GM21528 (cell line): ENCODE measurements around the gene SERP2.
"Not testable (repeated sequence)": the region's sequence is repeated elsewhere in the genome, so short reads cannot be mapped to it uniquely, and the experiment has no call there.

Experiments used
- ATAC-seq: cut with Tn5 transposase; IDR thresholded peaks from one replicate; pipeline ENCODE4 v1.9.1; 2021; ENCODE audit warnings: mild to moderate bottlenecking, moderate library complexity; ENCODE audit not compliant: unreplicated experiment, low FRiP score

The SERP2 gene

DNA sequence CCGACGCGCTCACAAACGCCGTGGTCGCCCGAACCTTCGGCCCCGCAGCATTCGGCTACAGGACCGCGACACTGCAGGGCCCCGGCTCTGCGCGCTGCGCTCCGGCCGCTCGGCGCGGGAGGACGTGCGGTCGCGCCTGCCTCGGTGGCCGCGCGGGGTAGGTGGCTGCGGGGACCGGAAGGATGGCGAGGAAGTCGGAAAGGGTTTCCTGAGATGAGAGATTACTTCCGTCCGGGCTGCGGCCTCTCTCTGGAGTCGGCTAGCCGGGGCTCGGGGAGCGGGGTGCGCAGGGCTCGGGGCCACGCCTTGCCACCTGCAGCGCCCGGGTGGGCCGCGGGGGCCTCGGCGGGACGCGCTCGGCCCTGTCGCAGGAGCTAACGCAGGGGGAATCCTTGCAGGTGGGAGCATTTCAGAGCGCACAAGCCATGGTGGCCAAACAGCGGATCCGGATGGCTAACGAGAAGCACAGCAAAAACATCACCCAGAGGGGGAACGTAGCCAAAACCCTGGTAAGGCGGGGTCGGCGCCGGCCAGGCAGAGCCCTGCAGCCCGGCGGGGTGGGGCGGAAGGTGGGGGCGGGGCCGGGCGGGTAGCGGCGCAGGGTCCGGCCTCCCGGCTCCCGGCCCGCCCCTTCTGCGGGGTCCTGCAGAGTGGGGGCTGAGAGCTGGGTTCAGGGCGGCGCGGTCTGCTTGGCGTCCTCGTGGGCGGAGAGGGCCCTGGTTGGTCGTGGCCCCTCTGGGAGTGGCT is at the start of gene SERP2:
TSS of gene SERP2 (plus strand) at position 224 of the 747 bp plus-strand sequence. CDS start at position 426, 202 bp downstream.
- ATAC-seq, result no peak

- no peak for ATAC-seq
These were observed 46.7 kb upstream of the SERP2 start for GRCh38 chr13:44326961-44327360.

- ATAC-seq, result not testable (repeated sequence)
These were observed 44.6 kb upstream of the SERP2 start for GRCh38 chr13:44329041-44329440.

GRCh38 chr13:44329909-44330545 is 43.6 kb upstream of the SERP2 start:
- ATAC-seq, result no peak

DNA sequence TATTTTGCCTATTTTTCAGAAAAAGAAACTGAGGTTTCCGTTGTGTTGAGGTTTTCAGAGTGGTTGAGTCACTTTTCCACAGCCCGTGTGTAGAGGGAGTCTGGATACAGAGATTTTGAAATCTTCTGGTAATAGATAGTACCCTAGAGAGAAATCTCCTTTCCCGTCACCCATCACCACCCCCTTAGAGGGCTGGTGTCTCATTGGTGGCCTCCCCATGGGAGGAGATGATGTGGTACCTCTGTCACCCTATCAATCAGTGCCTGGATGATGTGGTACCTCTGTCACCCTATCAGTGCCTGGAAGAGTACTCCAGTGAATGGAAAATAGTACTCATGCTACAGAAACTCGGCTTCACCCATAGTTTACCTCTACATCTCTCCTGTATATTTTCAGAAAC is 42.2 kb upstream of the SERP2 start:
- ATAC-seq, result no peak

DNA sequence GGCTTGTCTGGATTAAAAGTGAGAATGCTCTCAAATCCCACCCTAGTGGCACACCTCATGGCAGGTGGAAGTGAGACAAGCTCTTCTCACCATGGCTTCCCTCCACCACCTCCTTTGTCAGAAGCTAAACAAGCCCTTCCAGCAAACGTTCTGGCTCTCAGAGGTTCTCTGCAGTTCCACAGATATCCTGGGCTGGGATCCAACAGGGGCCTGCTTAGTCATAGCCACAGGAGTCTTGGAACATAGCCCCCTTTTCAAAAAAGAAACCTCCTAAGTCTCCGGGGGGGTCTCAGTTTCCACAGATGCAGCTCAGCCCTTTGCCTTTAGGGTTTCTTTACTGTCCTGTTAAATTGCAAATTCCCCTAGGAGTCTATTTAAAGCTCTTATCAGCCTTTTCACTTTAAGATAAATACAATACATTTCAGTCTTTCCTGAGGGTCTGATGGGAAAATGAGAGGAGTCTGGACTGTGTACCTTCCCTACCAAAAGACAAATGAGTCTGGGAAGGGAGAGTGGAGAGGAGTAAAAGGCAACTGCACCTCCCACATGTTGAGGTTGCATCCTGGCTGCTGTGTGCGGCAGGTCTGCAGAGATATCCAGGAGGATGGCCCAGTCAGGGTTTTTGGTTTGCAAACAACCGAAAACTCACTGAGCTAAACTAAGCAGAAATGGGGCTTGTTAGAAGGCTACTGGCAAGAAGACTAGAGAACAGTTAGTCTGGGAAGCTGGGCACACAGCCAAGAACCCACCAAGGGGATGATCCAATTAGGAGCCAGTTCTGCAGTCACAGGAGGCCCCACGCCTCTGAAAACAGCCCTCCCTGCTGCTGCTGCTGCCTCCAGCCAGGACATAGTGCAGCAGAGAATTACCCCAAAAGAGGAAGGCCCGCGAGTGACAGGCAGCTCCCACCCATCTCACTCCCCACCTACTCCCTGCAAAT is 41.4 kb upstream of the SERP2 start:
- no peak for ATAC-seq

- no peak for ATAC-seq
These were observed 39.5 kb upstream of the SERP2 start for GRCh38 chr13:44333950-44334655.

GRCh38 chr13:44334751-44335150 is 38.9 kb upstream of the SERP2 start:
- no peak for ATAC-seq

- no peak for ATAC-seq
These were observed 36.7 kb upstream of the SERP2 start for GRCh38 chr13:44336934-44337333.

DNA sequence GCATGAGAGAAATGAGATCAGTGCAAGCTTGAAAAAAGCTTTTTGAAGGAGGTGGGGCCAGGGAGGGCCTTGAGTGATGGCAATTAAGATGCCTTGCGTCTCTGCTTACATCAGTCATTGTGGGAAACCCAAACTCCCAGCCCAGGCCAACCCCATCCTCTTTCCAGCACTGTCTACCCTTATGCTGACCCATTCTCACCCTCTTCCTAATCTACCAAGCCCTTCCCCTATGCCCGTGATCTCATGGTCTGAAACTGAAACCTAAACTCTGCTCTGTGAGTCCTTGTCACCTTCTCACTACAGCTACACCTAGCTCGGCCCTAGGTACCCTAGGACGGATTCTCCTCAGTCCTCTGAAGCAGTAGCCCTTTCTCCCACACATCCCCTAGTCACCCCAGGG is 36.0 kb upstream of the SERP2 start:
- ATAC-seq, result no peak

DNA sequence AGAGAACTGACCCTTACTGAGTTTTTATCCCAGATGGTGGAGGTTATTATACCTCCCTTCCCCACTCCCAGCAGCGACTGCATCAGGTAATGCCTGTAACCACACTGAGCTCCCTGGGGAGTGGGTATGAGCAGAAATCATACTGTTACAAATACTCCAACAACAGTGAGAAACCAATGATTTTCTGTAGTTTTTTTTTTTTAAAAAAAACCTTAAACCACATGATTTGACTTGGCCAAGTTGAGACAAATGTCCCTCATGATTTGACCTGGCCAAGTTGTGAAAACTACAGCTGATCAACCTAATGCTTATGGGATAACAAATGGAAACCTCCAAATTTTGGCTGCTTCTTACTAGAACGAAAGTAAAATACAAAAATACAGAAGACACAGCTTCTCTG is 33.1 kb upstream of the SERP2 start:
- ATAC-seq, result no peak

GRCh38 chr13:44342741-44343140 is 30.9 kb upstream of the SERP2 start:
- no peak for ATAC-seq

DNA sequence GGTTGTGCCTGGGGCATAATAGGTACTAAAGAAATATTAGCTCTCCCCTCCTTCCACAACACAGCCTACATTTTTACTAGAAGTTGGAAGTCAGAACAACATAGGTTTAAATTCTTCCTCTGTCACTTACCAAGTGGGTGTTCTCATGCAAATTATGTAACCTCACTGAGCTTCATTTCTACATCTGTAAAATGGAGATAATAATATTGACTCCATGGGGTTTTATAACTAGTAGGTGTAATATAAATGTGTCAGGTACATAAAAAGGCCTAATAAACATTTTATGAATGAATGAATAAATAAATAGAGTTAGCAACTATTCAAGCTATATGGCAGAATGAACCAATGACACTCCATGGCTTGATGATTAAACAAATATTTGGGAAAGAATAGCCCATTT is 27.1 kb upstream of the SERP2 start:
- no peak for ATAC-seq

DNA sequence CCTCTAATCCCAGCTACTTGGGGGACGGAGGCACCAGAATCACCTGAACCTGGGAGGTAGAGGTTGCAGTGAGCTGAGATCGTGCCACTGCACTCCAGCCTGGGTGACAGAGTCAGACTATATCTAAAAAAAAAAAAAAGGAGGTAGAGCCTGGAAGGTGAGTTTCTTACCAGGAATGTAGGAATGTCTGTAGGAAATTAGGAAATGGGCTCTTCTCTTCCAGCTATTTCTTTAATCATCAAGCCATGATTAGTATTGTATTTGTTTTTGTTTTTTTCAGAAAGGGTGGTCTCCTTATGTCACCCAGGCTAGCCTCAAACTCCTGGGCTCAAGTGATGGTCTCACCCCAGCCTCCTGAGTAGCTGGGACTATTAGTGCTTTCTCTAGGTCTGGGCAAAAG is 26.3 kb upstream of the SERP2 start:
- ATAC-seq, result no peak

DNA sequence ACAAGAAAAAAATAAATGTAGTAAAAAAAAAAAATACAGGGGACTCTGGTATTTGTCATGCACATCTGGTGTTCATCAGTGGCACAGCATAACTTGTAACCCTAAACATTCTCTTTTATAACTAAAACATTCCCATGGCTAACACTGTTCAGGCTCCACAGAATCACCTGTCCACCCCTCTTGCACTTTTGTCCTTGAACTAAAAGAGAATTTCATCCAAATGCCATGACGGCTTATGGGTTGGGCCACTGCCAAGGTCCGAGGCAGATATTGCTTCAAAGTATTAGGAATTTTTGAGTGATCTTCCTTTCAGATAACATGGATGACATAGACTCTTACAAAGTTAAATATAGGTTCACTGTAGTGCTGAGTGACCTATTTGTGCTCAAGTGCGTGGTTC is 25.7 kb upstream of the SERP2 start:
- no peak for ATAC-seq

DNA sequence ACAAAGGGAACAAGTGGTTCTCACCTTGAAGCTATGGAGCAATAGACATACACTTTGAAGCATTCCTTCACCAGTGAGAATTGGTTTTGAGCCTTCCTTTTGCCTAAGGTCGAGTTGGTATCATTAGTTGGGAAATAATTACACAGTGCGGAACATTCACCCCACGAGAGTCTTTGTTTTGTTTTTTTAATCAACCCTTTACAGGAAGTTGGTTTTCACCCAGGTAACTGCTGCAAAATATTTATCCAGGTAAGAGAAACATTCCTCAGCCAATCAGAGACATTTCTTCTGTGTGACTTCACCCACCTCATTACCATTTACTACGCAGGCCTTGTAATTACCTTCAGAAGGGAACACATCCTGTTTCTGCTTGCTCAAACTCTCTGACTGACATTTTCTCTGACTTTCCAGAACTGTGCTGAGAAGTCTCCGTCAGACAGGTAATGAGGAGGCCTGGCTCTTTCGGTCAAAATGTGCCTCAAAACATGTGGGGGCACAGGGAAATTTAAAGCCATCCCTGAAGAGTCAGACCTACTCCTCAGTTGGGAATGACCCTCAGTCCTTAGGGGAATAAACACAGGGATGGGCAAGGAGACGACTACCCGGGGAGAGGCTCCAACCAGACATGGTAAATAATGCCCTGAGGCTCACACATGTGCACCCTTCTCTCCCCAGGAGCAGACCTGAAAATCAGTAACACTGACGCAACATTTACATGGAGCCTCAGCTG is 22.7 kb upstream of the SERP2 start:
- ATAC-seq, result no peak

DNA sequence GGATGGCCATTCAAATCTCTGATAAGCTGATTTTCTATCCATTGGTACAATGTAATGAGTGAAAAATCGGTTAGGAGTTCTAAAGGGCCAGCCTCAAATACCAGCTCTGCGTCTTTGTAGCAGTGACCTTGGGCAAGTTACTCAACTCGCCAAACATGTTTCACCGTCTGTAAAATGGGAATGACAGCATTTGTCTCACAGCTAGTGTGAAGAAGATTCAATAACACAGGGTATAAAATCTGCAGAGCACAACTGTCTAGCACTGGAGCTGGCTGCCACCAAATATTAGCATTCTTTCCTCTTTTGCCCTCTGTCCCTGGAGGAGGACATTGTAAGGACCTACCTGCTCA is 22.1 kb upstream of the SERP2 start:
- ATAC-seq, result no peak

DNA sequence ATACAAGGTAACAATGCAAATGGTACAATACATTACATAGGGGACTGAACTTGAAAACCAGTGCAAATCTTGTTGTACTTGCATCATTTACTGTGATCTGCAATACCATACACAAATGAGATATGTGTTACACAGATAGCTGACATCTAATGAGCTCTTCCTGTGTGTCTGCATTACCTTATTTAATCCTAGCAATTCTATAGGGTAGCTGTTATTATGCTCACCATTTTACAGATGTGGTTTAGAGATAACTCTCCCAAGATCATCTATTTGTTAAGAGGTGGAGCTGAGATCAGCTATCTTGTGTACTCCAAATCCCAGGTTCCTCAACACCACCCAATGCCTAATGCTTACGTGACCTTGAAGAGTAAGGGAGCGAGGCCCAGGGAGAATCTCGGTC is 21.4 kb upstream of the SERP2 start:
- ATAC-seq, result no peak

DNA sequence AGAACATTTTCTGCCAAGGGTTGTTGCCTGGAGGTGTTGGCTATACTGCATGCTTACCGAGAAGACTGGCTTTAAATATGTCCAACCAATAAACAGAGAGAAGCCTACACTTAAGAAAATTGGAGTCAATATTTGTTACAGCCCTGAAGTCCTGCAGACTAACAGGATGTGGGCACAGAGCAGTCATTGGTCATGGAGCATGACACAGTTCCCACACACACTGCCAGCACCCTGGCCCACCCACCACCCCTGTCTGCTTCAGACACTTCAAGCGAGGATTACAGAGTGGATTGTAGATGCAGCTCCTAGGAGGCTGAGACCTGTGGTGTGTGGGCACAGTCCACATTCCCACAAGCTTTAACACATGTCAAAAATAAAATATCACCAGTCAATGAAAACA is 21.0 kb upstream of the SERP2 start:
- ATAC-seq, result no peak

GRCh38 chr13:44354331-44354730 is 19.3 kb upstream of the SERP2 start:
- ATAC-seq, result no peak
